Measurements from ENCODE around the gene IER5. TPM values are rescaled to one million over a fixed set of nuclear protein-coding genes. Genes with fewer than 3 reads are reported as not detected.

The IER5 gene
- total RNA-seq, 1 experiment from 2014 or later = 20.4 TPM

GRCh38 chr1:181135815-181136737 lies 47.6 kb downstream of the IER5 start:
- no peaks in the 10 kb centered on the region for H3K27me3 ChIP-seq (ENCODE audit: control insufficient read depth, insufficient read depth, low read length)
- no peak overlapping the region for H3K4me3 ChIP-seq (ENCODE audit: low read depth in 2 of 2, low read length in 2 of 2)
- peak overlapping the region; percentile 78 for H3K27ac ChIP-seq (ENCODE audit: low read length)
- BruUV-seq (replicated peaks) = no TSS peak
- no peaks in the 10 kb centered on the region for H3K9me3 ChIP-seq (ENCODE audit: control insufficient read depth, insufficient read depth, low read depth, low read length)
- TF ChIP-seq CTCF (IDR thresholded peaks at IDR 0.05) (no peak), POLR2AphosphoS5 (IDR thresholded peaks at IDR 0.05; ENCODE audit: low read depth, low read length) (no peak), REST (IDR thresholded peaks at IDR 0.05; ENCODE audit: insufficient read depth in 1 of 2, low read depth in 2 of 2, low read length in 1 of 2) (no peak), SIN3A (IDR thresholded peaks at IDR 0.05; ENCODE audit: borderline replicate concordance, insufficient read depth, low read depth, low read length) (no peak), TCF7L2 (IDR thresholded peaks at IDR 0.05; ENCODE audit: low read depth, low read length) (no peak)
- ChIA-PET POLR2A (interaction anchor here (0.6 to 0.7 kb wide), 2 partner anchors 31 to 49 kb away, joined by 3 to 14 read pairs; no protein-coding TSS in a partner anchor), CTCF (interaction anchor here (0.6 to 1.3 kb wide), 3 partner anchors 30 to 52 kb away, joined by 3 to 5 read pairs (median 3); no protein-coding TSS in a partner anchor)
- peak; percentile 55 for DNase-seq (ENCODE audit: low read depth, low spot score)
- no peaks in the 10 kb centered on the region for H3K36me3 ChIP-seq (ENCODE audit: control insufficient read depth, insufficient read depth, low read length)
- no peak; the same call in 1 of the 2 replicates for ATAC-seq
- H3K4me1 ChIP-seq (ENCODE audit: control insufficient read depth, insufficient read depth, low read length) = peaks cover 21% of the 10 kb centered on the region
- intact Hi-C loops (cut with micrococcal nuclease; ENCODE audit: unreplicated experiment) = no loop called here
- in situ Hi-C loops (cut with HindIII; ENCODE audit: low pct_unique_long_range_greater_than_20kb, low sequenced_read_pairs) = no loop called here

GRCh38 chr1:181136738-181137122 lies 48.2 kb downstream of the IER5 start:
- POLR2A ChIA-PET = interaction anchor here (0.6 kb wide), 1 partner anchor 50 kb away, joined by 3 read pairs; no protein-coding TSS in a partner anchor
- ATAC-seq = no peak
- no peak for DNase-seq (ENCODE audit: low read depth, low spot score)
- Histone ChIP-seq H3K4me1 (ENCODE audit: control insufficient read depth, insufficient read depth, low read length) (peaks cover 26% of the 10 kb centered on the region), H3K27ac (ENCODE audit: low read length) (peak overlapping the region; percentile 23; the same call in 1 of the 2 replicates), H3K4me3 (ENCODE audit: low read depth in 2 of 2, low read length in 2 of 2) (no peak overlapping the region), H3K36me3 (ENCODE audit: control insufficient read depth, insufficient read depth, low read length) (no peaks in the 10 kb centered on the region), H3K27me3 (ENCODE audit: control insufficient read depth, insufficient read depth, low read length) (no peaks in the 10 kb centered on the region), H3K9me3 (ENCODE audit: control insufficient read depth, insufficient read depth, low read depth, low read length) (no peaks in the 10 kb centered on the region)
- in situ Hi-C loops (cut with HindIII; ENCODE audit: low pct_unique_long_range_greater_than_20kb, low sequenced_read_pairs) (no loop called here), intact Hi-C loops (cut with micrococcal nuclease; ENCODE audit: unreplicated experiment) (no loop called here)
- CTCF ChIA-PET = interaction anchor here (0.5 kb wide), 1 partner anchor 624 kb away, joined by 3 read pairs; no protein-coding TSS in a partner anchor
- no TSS peak for BruUV-seq (replicated peaks)
- TF ChIP-seq SIN3A (IDR thresholded peaks at IDR 0.05; ENCODE audit: borderline replicate concordance, insufficient read depth, low read depth, low read length) = no peak
- TF ChIP-seq REST (IDR thresholded peaks at IDR 0.05; ENCODE audit: insufficient read depth in 1 of 2, low read depth in 2 of 2, low read length in 1 of 2) = no peak
- TF ChIP-seq TCF7L2 (IDR thresholded peaks at IDR 0.05; ENCODE audit: low read depth, low read length) = no peak
- no peak for TF ChIP-seq CTCF (IDR thresholded peaks at IDR 0.05)
- TF ChIP-seq POLR2AphosphoS5 (IDR thresholded peaks at IDR 0.05; ENCODE audit: low read depth, low read length) = no peak
